HEK293 (cell line): Measurements from ENCODE around the gene PBX3.

ENCODE experiments used
- CTCF ChIA-PET: fragments of 350-600 bp; formaldehyde crosslinking; extraction: SDS; loops from one replicate; lab custom pipeline; 2021; ENCODE audit warnings: antibody characterized with exemption; lab: Yijun Ruan, JAX
- POLR2A ChIA-PET: fragments of 300-600 bp; formaldehyde crosslinking; extraction: SDS; loops from one replicate; lab custom pipeline; 2020; ENCODE audit warnings: antibody characterized with exemption, inconsistent platforms; lab: Yijun Ruan, JAX
- H3K27ac ChIP-seq: fragments of 200-500 bp; sonication (Bioruptor generic); 2 replicates; pipeline ENCODE4 v1.5.1; 2014; ENCODE audit warnings: low read depth, low read length, control low read depth, inconsistent platforms; ENCODE audit errors: extremely low read depth
- H3K36me3 ChIP-seq, 2 experiments: fragments of 200-500 bp in 1 of 2; sonication (Bioruptor generic) in 1 of 2; 1 replicate in 1 of 2; 2 replicates in 1 of 2; pipeline ENCODE4 v1.5.1; 2014 to 2017; ENCODE audit warnings: inconsistent platforms in 2 of 2, low read length in 2 of 2; ENCODE audit not compliant: control insufficient read depth in 2 of 2, insufficient read depth in 1 of 2
- H3K4me1 ChIP-seq: fragments of 200-500 bp; sonication (Bioruptor generic); 2 replicates; pipeline ENCODE4 v1.5.1; 2014; ENCODE audit warnings: mild to moderate bottlenecking, low read length, inconsistent platforms; ENCODE audit not compliant: control insufficient read depth, insufficient read depth
- H3K4me3 ChIP-seq: 2 replicates; pipeline ENCODE4 v1.5.1; 2011; ENCODE audit warnings: low read depth, mild to moderate bottlenecking, control low read depth, low read length, moderate library complexity
- H3K9me3 ChIP-seq: fragments of 200-500 bp; sonication (Bioruptor generic); 2 replicates; pipeline ENCODE4 v1.5.1; 2014; ENCODE audit warnings: low read depth, low read length, inconsistent platforms; ENCODE audit not compliant: control insufficient read depth, insufficient read depth
- GLIS2 ChIP-seq: fragments of 450-650 bp; formaldehyde crosslinking; IDR thresholded peaks from 2 replicates; pipeline ENCODE4 v1.5.1; 2016; ENCODE audit warnings: missing biosample characterization, missing genetic modification characterization
- HOXD13 ChIP-seq: sonication (generic); formaldehyde crosslinking; IDR thresholded peaks from 2 replicates; pipeline ENCODE4 v1.8.0; 2022; ENCODE audit warnings: missing genetic modification reagents, borderline replicate concordance
- KLF9 ChIP-seq: fragments of 450-650 bp; formaldehyde crosslinking; IDR thresholded peaks from 2 replicates; pipeline ENCODE4 v1.5.1; 2016; ENCODE audit warnings: missing biosample characterization, missing genetic modification characterization, low read depth
- MEIS1 ChIP-seq: sonication (generic); formaldehyde crosslinking; IDR thresholded peaks from 2 replicates; pipeline ENCODE4 v1.8.1; 2022; ENCODE audit warnings: missing genetic modification reagents, mild to moderate bottlenecking, borderline replicate concordance
- MZF1 ChIP-seq: fragments of 450-650 bp; formaldehyde crosslinking; IDR thresholded peaks from 2 replicates; pipeline ENCODE4 v1.5.1; 2017; ENCODE audit warnings: missing biosample characterization, missing genetic modification characterization, borderline replicate concordance
- RBAK ChIP-seq: fragments of 450-650 bp; formaldehyde crosslinking; IDR thresholded peaks from 2 replicates; pipeline ENCODE4 v1.5.1; 2016; ENCODE audit warnings: missing biosample characterization, missing genetic modification characterization
- SALL2 ChIP-seq: fragments of 450-650 bp; formaldehyde crosslinking; IDR thresholded peaks from 2 replicates; pipeline ENCODE4 v1.5.0; 2017; ENCODE audit warnings: missing biosample characterization, mild to moderate bottlenecking, missing genetic modification characterization, borderline replicate concordance
- SP2 ChIP-seq: fragments of 450-650 bp; formaldehyde crosslinking; IDR thresholded peaks from 2 replicates; pipeline ENCODE4 v1.5.1; 2016; ENCODE audit warnings: missing biosample characterization, missing genetic modification characterization
- ZBTB21 ChIP-seq: fragments of 450-650 bp; formaldehyde crosslinking; IDR thresholded peaks from 2 replicates; pipeline ENCODE4 v1.5.1; 2017; ENCODE audit warnings: missing biosample characterization, missing genetic modification characterization
- ZEB2 ChIP-seq: fragments of 450-650 bp; formaldehyde crosslinking; IDR thresholded peaks from 2 replicates; pipeline ENCODE4 v1.5.1; 2016; ENCODE audit warnings: missing biosample characterization, missing genetic modification characterization
- ZFP3 ChIP-seq: fragments of 450-650 bp; formaldehyde crosslinking; IDR thresholded peaks from 2 replicates; pipeline ENCODE4 v1.5.1; 2016; ENCODE audit warnings: low read depth, missing biosample characterization, missing genetic modification characterization
- ZNF18 ChIP-seq: fragments of 450-650 bp; formaldehyde crosslinking; IDR thresholded peaks from 2 replicates; pipeline ENCODE4 v1.5.1; 2016; ENCODE audit warnings: missing biosample characterization, missing genetic modification characterization
- ZNF248 ChIP-seq: fragments of 450-650 bp; formaldehyde crosslinking; IDR thresholded peaks from 2 replicates; pipeline ENCODE4 v1.5.1; 2017; ENCODE audit warnings: missing biosample characterization, missing genetic modification characterization
- ZNF350 ChIP-seq: fragments of 450-650 bp; formaldehyde crosslinking; IDR thresholded peaks from 2 replicates; pipeline ENCODE4 v1.5.0; 2017; ENCODE audit warnings: missing biosample characterization, mild to moderate bottlenecking, missing genetic modification characterization
- ZNF548 ChIP-seq: fragments of 450-650 bp; formaldehyde crosslinking; IDR thresholded peaks from 2 replicates; pipeline ENCODE4 v1.5.1; 2016; ENCODE audit warnings: missing biosample characterization, missing genetic modification characterization
- ZNF580 ChIP-seq: fragments of 450-650 bp; formaldehyde crosslinking; IDR thresholded peaks from 2 replicates; pipeline ENCODE4 v1.5.1; 2016; ENCODE audit warnings: missing biosample characterization, missing genetic modification characterization
- ZNF621 ChIP-seq: fragments of 450-650 bp; formaldehyde crosslinking; IDR thresholded peaks from 2 replicates; pipeline ENCODE4 v1.5.1; 2017; ENCODE audit warnings: missing biosample characterization, missing genetic modification characterization
- ZNF677 ChIP-seq: fragments of 450-650 bp; IDR thresholded peaks from 2 replicates; pipeline ENCODE4 v1.5.0; 2018; ENCODE audit warnings: missing biosample characterization, mild to moderate bottlenecking, missing genetic modification characterization, moderate library complexity
- ZNF768 ChIP-seq: fragments of 450-650 bp; formaldehyde crosslinking; IDR thresholded peaks from 2 replicates; pipeline ENCODE4 v1.5.1; 2018; ENCODE audit warnings: missing biosample characterization, mild to moderate bottlenecking, missing genetic modification characterization
- ZSCAN23 ChIP-seq: fragments of 450-650 bp; formaldehyde crosslinking; IDR thresholded peaks from 2 replicates; pipeline ENCODE4 v1.5.1; 2016; ENCODE audit warnings: missing biosample characterization, missing genetic modification characterization
- ZSCAN4 ChIP-seq: fragments of 450-650 bp; formaldehyde crosslinking; IDR thresholded peaks from 2 replicates; pipeline ENCODE4 v1.5.1; 2017; ENCODE audit warnings: missing biosample characterization, missing genetic modification characterization
- TF ChIP-seq, protein P1 (sequence below): fragments of 450-650 bp; formaldehyde crosslinking; IDR thresholded peaks from 2 replicates; pipeline ENCODE4 v1.5.1; 2016; ENCODE audit warnings: missing biosample characterization, missing genetic modification characterization
- TF ChIP-seq, protein P2 (sequence below): fragments of 450-650 bp; formaldehyde crosslinking; IDR thresholded peaks from 2 replicates; pipeline ENCODE4 v1.5.1; 2017; ENCODE audit warnings: missing biosample characterization, missing genetic modification characterization

The PBX3 gene

GRCh38 chr9:125966466-125966865 lies 219.3 kb downstream of the PBX3 start:
- H3K9me3 ChIP-seq = no peaks in the 10 kb centered on the region
- no peak for TF ChIP-seq ZFP3 (tag by site-specific recombination)
- TF ChIP-seq ZSCAN23 (tag by site-specific recombination) = no peak
- TF ChIP-seq ZBTB21 = no peak
- no peak for TF ChIP-seq ZNF350
- no peak for TF ChIP-seq MEIS1 (CRISPR knock-in tag)
- no peak for TF ChIP-seq ZNF768
- no peak for TF ChIP-seq ZEB2 (tag by site-specific recombination)
- TF ChIP-seq SP2 = no peak
- TF ChIP-seq, protein P1, sequence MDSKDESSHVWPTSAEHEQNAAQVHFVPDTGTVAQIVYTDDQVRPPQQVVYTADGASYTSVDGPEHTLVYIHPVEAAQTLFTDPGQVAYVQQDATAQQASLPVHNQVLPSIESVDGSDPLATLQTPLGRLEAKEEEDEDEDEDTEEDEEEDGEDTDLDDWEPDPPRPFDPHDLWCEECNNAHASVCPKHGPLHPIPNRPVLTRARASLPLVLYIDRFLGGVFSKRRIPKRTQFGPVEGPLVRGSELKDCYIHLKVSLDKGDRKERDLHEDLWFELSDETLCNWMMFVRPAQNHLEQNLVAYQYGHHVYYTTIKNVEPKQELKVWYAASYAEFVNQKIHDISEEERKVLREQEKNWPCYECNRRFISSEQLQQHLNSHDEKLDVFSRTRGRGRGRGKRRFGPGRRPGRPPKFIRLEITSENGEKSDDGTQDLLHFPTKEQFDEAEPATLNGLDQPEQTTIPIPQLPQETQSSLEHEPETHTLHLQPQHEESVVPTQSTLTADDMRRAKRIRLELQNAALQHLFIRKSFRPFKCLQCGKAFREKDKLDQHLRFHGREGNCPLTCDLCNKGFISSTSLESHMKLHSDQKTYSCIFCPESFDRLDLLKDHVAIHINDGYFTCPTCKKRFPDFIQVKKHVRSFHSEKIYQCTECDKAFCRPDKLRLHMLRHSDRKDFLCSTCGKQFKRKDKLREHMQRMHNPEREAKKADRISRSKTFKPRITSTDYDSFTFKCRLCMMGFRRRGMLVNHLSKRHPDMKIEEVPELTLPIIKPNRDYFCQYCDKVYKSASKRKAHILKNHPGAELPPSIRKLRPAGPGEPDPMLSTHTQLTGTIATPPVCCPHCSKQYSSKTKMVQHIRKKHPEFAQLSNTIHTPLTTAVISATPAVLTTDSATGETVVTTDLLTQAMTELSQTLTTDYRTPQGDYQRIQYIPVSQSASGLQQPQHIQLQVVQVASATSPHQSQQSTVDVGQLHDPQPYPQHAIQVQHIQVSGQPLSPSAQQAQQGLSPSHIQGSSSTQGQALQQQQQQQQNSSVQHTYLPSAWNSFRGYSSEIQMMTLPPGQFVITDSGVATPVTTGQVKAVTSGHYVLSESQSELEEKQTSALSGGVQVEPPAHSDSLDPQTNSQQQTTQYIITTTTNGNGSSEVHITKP (tag by site-specific recombination) = no peak
- no peak for TF ChIP-seq MZF1 (tag by site-specific recombination)
- TF ChIP-seq ZNF621 (tag by site-specific recombination) = no peak
- TF ChIP-seq, protein P2, sequence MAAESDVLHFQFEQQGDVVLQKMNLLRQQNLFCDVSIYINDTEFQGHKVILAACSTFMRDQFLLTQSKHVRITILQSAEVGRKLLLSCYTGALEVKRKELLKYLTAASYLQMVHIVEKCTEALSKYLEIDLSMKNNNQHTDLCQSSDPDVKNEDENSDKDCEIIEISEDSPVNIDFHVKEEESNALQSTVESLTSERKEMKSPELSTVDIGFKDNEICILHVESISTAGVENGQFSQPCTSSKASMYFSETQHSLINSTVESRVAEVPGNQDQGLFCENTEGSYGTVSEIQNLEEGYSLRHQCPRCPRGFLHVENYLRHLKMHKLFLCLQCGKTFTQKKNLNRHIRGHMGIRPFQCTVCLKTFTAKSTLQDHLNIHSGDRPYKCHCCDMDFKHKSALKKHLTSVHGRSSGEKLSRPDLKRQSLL (tag by site-specific recombination) = no peak
- TF ChIP-seq ZNF248 (tag by site-specific recombination) = no peak
- no peak for TF ChIP-seq RBAK (tag by site-specific recombination)
- no peak for TF ChIP-seq GLIS2 (tag by site-specific recombination)
- TF ChIP-seq ZNF548 (tag by site-specific recombination) = no peak
- no peaks in the 10 kb centered on the region for H3K4me1 ChIP-seq
- H3K27ac ChIP-seq = no peak overlapping the region
- POLR2A ChIA-PET = no interaction called here
- no peak overlapping the region for H3K4me3 ChIP-seq
- CTCF ChIA-PET = interaction anchor here (1.0 kb wide), 1 partner anchor 11 kb away, joined by 4 read pairs; no protein-coding TSS in a partner anchor
- H3K36me3 ChIP-seq = peaks cover 0 to 32% of the 10 kb centered on the region in 2 experiments; a peak in 1 of 3 replicates

DNA sequence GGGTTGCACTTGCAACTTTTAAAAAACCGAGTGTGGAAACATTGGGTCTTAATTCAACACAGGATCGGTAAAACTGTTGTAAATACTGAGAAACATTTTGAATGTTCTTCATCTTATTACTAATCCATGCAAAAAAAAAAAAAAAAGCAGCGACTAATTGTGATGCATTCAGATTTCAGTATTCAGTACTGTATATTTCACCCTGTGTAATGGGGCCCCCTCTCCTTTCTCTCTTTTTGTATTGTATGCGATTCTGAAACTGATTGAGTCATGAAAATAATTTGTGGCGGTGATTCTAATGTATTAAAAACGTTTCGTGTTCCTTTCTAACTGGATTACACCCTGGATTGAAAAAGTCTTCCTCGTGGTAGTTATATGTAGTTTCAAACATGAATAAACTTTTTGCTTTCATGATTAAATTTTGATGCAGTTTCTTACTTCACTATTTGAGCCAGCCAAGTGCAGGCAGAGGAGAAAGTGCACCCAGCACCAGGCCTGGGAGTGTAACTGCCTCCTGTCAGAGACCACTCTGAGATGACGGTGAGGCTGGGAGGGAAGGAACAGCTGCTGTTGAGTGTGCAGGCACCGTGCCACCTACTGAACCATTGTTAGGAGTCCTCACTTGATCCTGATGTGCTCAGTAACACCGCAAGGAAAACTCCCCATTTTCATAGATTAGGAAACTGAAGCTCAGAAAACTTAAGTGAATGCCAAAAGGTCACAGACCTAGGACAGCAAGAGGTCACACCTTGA lies 220.0 kb downstream of the PBX3 start:
- Histone ChIP-seq H3K9me3 (no peaks in the 10 kb centered on the region), H3K4me3 (no peak overlapping the region), H3K36me3 (peaks cover 0 to 30% of the 10 kb centered on the region in 2 experiments; a peak in 1 of 3 replicates), H3K4me1 (no peaks in the 10 kb centered on the region), H3K27ac (no peak overlapping the region)
- POLR2A ChIA-PET = no interaction called here
- CTCF ChIA-PET = no interaction called here
- no peak for TF ChIP-seq ZNF18
- TF ChIP-seq ZNF677 (tag by site-specific recombination) = no peak
- no peak for TF ChIP-seq SALL2
- TF ChIP-seq, protein P1 (tag by site-specific recombination) = no peak
- TF ChIP-seq KLF9 (tag by site-specific recombination) = no peak
- no peak for TF ChIP-seq ZSCAN4
- TF ChIP-seq SP2 = no peak
- TF ChIP-seq ZNF580 (tag by site-specific recombination) = no peak
- TF ChIP-seq HOXD13 (CRISPR knock-in tag) = no peak
